Activated CD8-positive, alpha-beta memory T cell treated with anti-CD3 and anti-CD28 coated beads for 4 hours (primary cell): ENCODE results near the gene PREX1.

Source experiments
- DNase-seq, 2 donors: peaks; one replicate each; pipeline ENCODE4 v3.0.0-alpha.2; 2020; ENCODE audit warnings: low read depth in 2 of 2

The PREX1 gene

GRCh38 chr20:48718786-48719578, 108.8 kb downstream of the PREX1 start:
- DNase-seq: peak in 1 of 2 donors; percentile 35

GRCh38 chr20:48717680-48718223, 110.0 kb downstream of the PREX1 start:
- DNase-seq: no peak

- DNase-seq: no peak
Observed at GRCh38 chr20:48717095-48717672, 110.6 kb downstream of the PREX1 start.

- DNase-seq: no peak
Observed at GRCh38 chr20:48716541-48716940, 111.3 kb downstream of the PREX1 start.

DNA sequence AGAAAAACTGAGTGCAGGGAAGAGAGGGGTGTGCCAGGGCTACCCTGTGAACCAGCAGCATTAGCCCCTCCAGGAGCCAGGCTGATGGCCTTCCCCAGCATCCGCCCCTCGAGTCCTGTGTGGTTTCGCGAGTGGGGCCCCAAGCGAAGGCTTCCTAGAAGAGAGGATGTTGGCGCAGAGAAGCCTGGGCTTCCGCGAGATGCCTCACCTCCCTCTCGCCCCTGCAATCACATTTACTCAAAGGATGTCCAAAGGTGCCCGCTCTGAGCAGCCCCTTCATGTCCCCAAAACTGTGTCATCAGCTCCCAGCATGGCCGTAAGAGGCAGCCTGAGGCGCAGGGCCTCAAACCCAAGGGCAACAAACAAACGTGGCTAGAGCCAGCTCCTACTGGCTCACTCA, 111.7 kb downstream of the PREX1 start:
- peak in 1 of 2 donors; percentile 24 for DNase-seq

GRCh38 chr20:48714764-48715163, 113.0 kb downstream of the PREX1 start:
- no peak for DNase-seq

DNA sequence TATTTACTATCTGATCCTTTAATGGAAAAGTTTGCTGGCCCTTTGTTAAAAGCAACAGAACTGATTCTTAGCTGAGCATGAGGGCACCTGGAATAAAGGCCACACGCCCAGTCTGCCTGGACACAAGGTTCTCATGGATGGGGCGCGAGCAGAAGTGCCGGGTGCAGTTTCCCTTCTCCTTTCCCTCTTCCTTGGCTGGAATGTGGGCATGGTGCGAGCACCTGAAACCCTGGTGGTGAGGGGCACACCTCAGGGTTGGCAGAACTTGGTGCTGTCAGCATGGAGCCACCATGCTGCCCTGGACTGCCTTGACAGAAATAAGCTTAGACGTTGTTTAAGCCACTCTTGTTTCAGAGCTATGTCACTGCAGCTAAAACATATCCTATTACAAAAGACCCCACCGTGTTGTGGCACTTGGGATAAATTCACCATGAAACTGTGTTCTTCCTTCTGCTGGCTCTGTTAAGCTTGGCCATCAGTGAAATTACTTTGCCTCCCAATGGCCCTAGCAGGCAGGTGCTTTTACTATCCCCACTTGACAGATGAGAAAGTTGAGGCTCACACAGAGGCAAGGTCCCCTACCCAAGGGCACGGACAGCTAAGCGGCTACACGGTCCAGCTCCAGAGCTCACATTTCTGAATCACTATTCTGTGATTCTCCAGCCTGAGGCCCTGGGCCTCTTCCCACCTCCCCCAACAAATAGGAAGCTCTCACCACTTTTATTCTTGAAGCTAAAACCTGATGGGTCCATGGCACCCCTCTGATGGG, 115.9 kb downstream of the PREX1 start:
- DNase-seq: no peak

- DNase-seq: no peak
Observed at GRCh38 chr20:48711044-48711428, 116.8 kb downstream of the PREX1 start.

DNA sequence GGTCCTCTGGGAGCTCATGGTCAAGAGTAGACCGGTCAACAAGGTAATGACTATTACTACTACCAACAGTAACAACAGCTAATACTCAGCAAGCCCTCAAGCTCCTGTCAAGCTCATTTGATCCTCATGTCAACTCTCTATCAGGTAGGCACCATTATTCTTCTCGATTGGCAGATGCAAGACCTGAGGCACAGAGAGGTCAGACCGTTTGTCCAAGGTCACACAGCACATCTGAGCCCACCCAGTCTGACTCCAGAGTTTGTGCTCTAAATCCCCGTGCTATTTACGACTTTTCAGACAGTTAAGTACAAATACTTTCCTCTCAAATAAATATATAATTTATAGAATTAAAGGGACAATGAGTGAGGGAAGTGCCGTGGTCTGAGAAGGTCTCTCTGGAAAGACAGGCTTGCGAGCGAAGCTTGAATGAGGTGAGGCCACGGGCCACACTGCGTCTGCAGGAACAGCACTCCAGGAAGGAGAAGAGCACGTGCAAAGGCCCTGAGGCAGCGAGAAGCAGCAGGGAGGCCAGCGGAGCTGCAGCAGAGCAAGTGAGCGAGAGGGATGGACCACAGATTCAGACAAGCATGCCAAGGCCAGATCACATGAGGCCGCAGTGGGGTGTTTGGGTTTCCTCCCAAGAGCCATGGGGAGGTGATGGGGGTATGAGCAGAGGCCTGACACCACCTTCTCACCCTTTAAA, 117.3 kb downstream of the PREX1 start:
- DNase-seq: no peak

GRCh38 chr20:48709744-48710143, 118.1 kb downstream of the PREX1 start:
- no peak for DNase-seq

DNA sequence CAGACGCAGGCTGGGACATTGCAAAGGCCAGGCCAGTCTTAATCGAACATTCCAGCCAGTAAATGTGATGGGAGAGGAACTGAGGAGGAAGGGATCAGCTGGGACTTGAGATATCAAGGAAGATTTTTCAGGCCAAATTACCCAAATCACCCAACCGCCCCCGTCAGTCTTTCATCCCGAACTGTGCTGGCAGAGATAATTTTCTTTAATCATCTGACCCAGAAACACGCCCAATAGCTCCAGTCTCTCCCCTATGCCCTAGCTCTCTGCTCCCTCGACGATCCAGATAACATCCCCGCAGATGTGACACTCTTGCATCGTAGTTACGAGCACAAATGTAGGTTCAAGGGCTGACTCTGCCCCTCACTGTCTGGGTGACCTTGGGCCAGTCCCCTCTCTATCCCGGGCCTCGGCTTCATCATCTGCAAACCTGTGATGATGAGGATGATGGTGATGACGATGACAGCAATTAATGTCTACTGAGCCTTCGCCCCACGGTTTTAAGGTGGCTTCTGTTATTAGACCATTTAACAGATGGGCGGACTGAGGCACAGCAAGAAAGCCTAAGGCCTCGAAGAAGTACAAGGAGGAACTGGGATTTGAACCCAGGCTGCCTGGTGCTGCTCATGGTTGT, 118.6 kb downstream of the PREX1 start:
- no peak for DNase-seq

DNA sequence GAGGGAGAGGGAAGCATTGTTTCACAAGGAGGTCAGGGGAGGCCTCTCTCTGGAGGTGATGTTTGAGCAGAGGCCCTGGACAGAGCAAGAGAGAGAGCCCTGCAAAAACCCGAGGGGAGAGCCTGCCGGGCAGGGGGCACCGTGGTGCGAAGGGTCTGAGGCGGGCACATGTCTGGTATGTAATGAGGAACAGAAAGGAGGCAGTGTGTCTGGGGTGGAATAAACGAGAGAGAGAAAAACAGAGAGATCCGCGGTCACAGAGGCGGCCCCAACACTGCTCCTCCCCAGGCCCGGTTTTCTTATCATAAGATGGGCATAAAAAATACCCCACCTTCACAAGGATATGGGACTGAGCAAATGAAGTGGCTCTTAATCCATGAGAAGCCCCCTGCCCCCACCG, 119.2 kb downstream of the PREX1 start:
- no peak for DNase-seq

DNA sequence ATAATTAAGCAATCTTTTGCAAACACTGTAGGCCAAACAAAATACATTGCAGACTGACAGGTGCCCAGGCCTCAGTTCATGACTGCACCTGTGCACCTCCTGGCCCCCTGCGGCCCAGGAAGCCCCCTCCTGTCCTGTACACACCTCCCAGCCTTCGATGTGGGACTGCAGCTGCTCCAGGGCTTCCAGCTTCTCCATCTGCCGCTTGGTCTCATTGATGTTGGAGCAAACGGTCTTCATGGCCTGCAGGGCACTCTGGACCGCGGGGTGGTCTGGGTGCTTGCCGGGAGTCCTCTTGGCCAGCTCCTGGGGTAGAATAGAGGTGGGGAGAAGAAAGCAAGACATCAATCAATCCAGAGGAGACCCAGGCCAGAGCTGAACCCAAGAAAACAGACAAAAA, 119.7 kb downstream of the PREX1 start:
- no peak for DNase-seq

DNA sequence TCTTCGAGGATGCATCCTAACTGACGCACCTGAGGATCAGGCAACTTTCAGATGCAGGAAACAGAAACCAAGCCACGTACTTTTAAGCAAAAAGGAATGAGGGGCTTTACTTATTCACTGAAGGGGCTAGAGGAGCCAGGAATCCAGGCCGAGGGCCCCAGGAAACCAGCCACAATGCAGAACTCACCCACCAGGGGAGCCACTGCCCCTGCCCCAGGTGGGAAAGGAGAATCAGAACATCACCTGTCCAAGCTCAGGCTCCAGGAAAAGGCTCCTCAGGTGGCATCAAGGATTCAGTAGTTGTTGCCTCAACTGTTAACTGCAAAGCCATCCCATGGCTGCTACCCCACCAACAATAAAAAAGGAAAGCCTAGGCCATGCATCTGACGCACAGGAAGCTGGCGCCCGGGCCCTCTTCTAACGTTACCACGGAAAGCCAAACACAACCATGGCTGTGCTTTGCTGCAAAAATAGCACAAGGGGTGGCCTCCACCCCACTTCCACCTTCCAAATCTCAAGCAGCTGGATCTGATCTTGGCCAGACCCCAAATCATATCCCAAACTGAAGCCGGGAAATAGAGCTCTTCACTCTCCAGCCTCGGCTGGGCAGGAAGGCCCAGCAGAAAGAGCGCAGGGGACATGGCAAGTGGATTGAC, 121.0 kb downstream of the PREX1 start:
- no peak for DNase-seq

DNA sequence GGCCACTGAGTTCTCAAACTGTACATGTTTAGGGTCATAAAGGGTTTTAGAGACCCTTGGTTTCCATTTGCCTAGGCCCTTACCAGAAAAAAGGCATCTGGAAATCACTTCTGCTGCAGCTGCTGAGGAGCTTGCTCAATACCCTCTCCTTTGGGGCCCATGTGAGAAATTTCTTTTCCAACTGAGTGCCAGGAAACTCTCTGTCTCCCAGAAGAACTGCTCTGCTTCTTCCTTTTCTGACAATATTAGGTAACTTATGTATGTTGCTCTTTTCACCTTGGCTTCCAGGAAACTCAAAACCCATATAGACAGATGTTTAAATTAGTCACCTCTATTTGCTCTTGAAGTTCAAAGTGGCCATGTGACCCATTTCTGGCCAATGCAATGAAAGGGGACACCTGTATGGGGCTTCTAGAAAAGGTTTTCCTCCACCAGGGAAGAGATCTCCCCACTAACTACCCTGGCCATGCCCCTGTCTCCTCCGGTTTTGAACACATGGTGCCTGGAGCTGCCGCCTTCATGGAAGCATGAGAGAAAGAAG, 121.6 kb downstream of the PREX1 start:
- no peak for DNase-seq

DNA sequence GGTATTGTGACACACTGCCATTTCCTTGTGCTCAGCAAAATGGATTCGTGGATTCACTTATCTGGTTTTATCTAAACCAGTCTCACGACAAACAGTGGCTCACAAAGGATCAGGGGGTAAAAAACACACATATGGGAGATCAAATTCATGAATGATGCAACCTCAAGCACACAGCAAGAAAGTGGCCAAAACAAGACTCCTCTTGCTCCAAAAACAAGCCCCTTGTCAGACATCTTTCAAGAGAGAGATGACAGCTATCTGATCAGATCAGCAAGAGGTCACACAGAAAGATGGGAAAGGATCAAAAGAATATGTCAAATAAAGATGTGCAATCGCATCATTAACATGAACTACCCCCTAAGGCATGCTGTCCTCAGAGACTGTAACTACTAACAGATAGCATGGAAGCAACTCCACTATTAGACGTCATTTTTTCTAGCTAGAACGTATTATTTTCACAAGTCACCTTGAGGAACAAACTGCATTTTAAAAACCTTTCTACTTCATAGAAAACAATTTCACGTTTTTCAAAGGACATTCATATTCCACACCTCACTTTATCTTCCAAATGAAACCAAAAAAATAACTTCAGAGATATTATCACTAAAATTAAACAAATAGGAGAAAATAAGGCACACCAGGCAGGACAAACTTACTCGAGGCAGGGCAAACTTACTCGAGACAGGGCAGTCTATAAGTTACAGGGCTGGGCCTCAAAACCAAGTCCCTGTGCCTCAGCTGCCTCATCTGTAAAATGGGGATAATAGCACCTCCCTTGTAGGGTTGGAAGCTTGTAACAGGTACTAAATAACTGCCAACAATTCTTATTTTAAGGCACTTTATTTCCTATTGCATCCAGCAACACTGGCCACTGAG, 122.3 kb downstream of the PREX1 start:
- no peak for DNase-seq

GRCh38 chr20:48704761-48705160, 123.0 kb downstream of the PREX1 start:
- no peak for DNase-seq

GRCh38 chr20:48703511-48704219, 124.1 kb downstream of the PREX1 start:
- DNase-seq: no peak

DNA sequence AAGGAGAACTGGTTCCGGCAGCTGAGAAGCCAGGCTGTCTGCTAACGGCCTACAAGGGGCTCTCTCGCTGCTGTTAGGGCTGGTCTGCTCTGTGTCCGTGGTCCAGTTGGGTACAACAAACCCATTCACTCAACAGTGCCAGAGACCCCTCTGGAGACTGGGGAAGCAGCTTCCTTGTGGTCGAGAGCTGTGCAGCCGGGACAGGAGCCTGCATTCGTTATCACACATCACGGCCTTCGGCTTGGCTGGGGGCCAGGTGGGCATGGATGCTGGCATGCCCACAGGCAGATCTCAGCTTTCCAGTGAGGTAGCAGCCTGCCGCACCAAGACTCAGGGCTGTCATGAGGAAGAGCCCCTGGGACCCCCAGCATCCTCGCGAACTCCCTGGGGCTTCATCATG, 124.7 kb downstream of the PREX1 start:
- DNase-seq: no peak
